Breast epithelium (tissue), 4 donors: ENCODE results near the gene SMIM5. TPM values are rescaled to one million over a fixed set of nuclear protein-coding genes. Genes with fewer than 3 reads are reported as not detected.

Experiments
- DNase-seq, 2 donors: peaks; one replicate each; pipeline ENCODE4 v3.0.0-alpha.2; 2019; ENCODE audit warnings: low spot score in 2 of 2
- H3K27ac ChIP-seq, 2 donors: fragments of 200-600 bp; sonication (generic) in 1 of 2; one replicate each; pipeline ENCODE4 v1.5.1; 2016 to 2019; ENCODE audit warnings: mild to moderate bottlenecking in 1 of 2
- H3K27me3 ChIP-seq, 2 donors: fragments of 200-600 bp; sonication (generic) in 1 of 2; one replicate each; pipeline versions ENCODE4 v1.5.1 to v1.6.0; 2017 to 2019; ENCODE audit warnings: control low read depth in 1 of 2, mild to moderate bottlenecking in 1 of 2
- H3K36me3 ChIP-seq: fragments of 200-600 bp; one replicate; pipeline ENCODE4 v1.5.1; 2019
- H3K4me1 ChIP-seq, 2 donors: fragments of 200-600 bp; sonication (generic); one replicate each; pipeline ENCODE4 v1.5.1; 2016 to 2019; ENCODE audit warnings: control low read depth in 1 of 2
- H3K4me3 ChIP-seq, 3 donors: fragments of 200-600 bp; sonication (generic); 1 replicate in 2 of 3; 2 replicates in 1 of 3; pipeline ENCODE4 v1.5.1; 2016 to 2019; ENCODE audit warnings: mild to moderate bottlenecking in 3 of 3, moderate library complexity in 2 of 3
- H3K9me3 ChIP-seq, 2 donors: fragments of 200-600 bp; sonication (generic) in 1 of 2; one replicate each; pipeline ENCODE4 v1.5.1; 2016 to 2019; ENCODE audit warnings: control low read depth in 1 of 2
- CTCF ChIP-seq, 3 donors: fragments of 450-650 bp; IDR thresholded peaks; one replicate each; pipeline ENCODE4 v1.5.1; 2016 to 2017; ENCODE audit warnings: antibody characterized with exemption in 3 of 3, mild to moderate bottlenecking in 3 of 3, moderate library complexity in 3 of 3
- POLR2A ChIP-seq: fragments of 450-650 bp; IDR thresholded peaks from one replicate; pipeline ENCODE4 v1.6.1; 2016; ENCODE audit warnings: antibody characterized with exemption, mild to moderate bottlenecking, moderate library complexity
- POLR2AphosphoS5 ChIP-seq, 3 donors: sonication (generic); formaldehyde crosslinking; IDR thresholded peaks; one replicate each; pipeline ENCODE4 v1.6.1; 2017; ENCODE audit warnings: antibody characterized with exemption in 3 of 3
- intact Hi-C: fragments of 100-400 bp; cut with DNase I; formaldehyde crosslinking; loops from one replicate; pipeline ENCODE4 v1.15.1; 2023; ENCODE audit warnings: low total_unique reads
- total RNA-seq, 3 donors: library from RNA; depleted of rRNA; stranded (reverse); fragments of >200 nt; gene quantifications; one replicate each; pipeline ENCODE4 v1.1.0, GENCODE V29; 2016

Gene SMIM5
- total RNA-seq, 3 donors from 2014 or later: 0.29 to 2.6 (median 0.48) TPM

DNA sequence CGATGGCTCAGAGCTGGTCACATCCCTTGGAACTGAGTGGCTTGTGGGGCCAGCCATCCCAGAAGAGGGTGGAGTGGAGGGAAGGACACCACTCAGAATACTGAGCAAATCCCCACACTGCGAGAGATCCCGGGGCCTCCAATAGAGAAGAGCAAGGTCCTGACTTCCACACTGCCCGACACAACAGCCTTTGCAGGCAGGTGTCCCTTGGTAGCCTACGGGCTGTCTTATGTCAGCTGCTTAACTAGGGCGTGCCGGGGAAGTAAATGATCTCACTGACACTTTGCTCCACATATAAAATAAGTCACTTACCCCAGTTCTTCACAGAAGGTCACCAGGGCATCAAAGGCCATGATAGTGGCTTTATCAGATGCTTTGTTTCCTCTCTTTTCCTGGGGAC is 17.6 kb downstream of the SMIM5 start:
- TF ChIP-seq POLR2AphosphoS5 (IDR thresholded peaks at IDR 0.05) (no peak), CTCF (IDR thresholded peaks at IDR 0.05) (no peak), POLR2A (no peak)
- H3K36me3 ChIP-seq: no peaks in the 10 kb centered on the region
- no peaks in the 10 kb centered on the region for H3K9me3 ChIP-seq
- no peak overlapping the region for H3K27ac ChIP-seq
- peak in 1 of 2 donors; percentile 17 for DNase-seq
- intact Hi-C loops: no loop called here
- H3K4me3 ChIP-seq: no peak overlapping the region
- peaks cover 0 to 2% of the 10 kb centered on the region in 2 donors for H3K4me1 ChIP-seq
- no peaks in the 10 kb centered on the region for H3K27me3 ChIP-seq

- TF ChIP-seq POLR2A (no peak), POLR2AphosphoS5 (IDR thresholded peaks at IDR 0.05) (no peak), CTCF (IDR thresholded peaks at IDR 0.05) (no peak)
- H3K9me3 ChIP-seq: no peaks in the 10 kb centered on the region
- intact Hi-C loops: no loop called here
- no peaks in the 10 kb centered on the region for H3K27me3 ChIP-seq
- no peaks in the 10 kb centered on the region for H3K4me1 ChIP-seq
- DNase-seq: peak in 1 of 2 donors; percentile 22
- no peaks in the 10 kb centered on the region for H3K36me3 ChIP-seq
- H3K27ac ChIP-seq: no peak overlapping the region
- H3K4me3 ChIP-seq: no peak overlapping the region
Observed at GRCh38 chr17:75652341-75652740, 19.1 kb downstream of the SMIM5 start.

- Histone ChIP-seq H3K4me1 (no peaks in the 10 kb centered on the region), H3K27me3 (no peaks in the 10 kb centered on the region), H3K27ac (no peak overlapping the region), H3K4me3 (no peak overlapping the region), H3K36me3 (no peaks in the 10 kb centered on the region), H3K9me3 (no peaks in the 10 kb centered on the region)
- TF ChIP-seq POLR2AphosphoS5 (IDR thresholded peaks at IDR 0.05): no peak
- peak in 2 of 3 donors; percentile 32 to 40 for TF ChIP-seq CTCF (IDR thresholded peaks at IDR 0.05)
- DNase-seq: no peak
- intact Hi-C loops: no loop called here
Observed at GRCh38 chr17:75652934-75653549, 19.8 kb downstream of the SMIM5 start.

DNA sequence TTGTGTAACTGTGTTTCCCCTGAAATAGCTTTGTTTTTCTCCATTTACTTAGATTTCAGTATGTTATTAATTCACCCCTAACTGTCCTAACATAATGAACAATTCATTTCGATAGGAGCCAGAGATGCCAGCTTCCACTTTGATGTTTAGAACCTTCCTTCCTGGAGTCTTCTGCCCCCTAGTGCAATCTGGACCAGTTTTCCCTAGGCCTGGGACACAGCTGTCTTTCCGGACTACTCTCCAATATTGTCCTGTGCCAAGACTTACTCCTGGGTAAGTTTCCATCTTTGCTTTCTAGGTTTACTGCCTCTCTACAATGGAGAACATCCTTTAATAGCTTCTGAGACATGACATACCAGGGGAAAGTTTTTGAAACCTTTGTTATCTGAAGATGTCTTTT is 20.9 kb downstream of the SMIM5 start:
- DNase-seq: peak in 1 of 2 donors; percentile 34
- H3K9me3 ChIP-seq: no peaks in the 10 kb centered on the region
- no peak for TF ChIP-seq POLR2AphosphoS5 (IDR thresholded peaks at IDR 0.05)
- TF ChIP-seq CTCF (IDR thresholded peaks at IDR 0.05): no peak
- TF ChIP-seq POLR2A: no peak
- intact Hi-C loops: no loop called here
- H3K4me3 ChIP-seq: no peak overlapping the region
- no peaks in the 10 kb centered on the region for H3K4me1 ChIP-seq
- no peak overlapping the region for H3K27ac ChIP-seq
- H3K36me3 ChIP-seq: no peaks in the 10 kb centered on the region
- no peaks in the 10 kb centered on the region for H3K27me3 ChIP-seq

- Histone ChIP-seq H3K9me3 (no peaks in the 10 kb centered on the region), H3K4me1 (no peaks in the 10 kb centered on the region), H3K4me3 (no peak overlapping the region), H3K27ac (no peak overlapping the region), H3K36me3 (no peaks in the 10 kb centered on the region), H3K27me3 (no peaks in the 10 kb centered on the region)
- TF ChIP-seq POLR2A (no peak), POLR2AphosphoS5 (IDR thresholded peaks at IDR 0.05) (no peak), CTCF (IDR thresholded peaks at IDR 0.05) (no peak)
- intact Hi-C loops: no loop called here
- DNase-seq: peak in 1 of 2 donors; percentile 9
Observed at GRCh38 chr17:75658237-75658636, 25.0 kb downstream of the SMIM5 start.
